UCSD-AML1 (cell line): ENCODE data around the gene PLEKHG4B.
"Not testable (repeated sequence)": the region's sequence is repeated elsewhere in the genome, so short reads cannot be mapped to it uniquely, and the experiment has no call there.

Source experiments
- DNase-seq: peaks from one replicate; lab custom pipeline; 2025; ENCODE audit not compliant: unreplicated experiment; lab: John Stamatoyannopoulos, UW

PLEKHG4B gene

GRCh38 chr5:154826-155225 is 62.9 kb downstream of the PLEKHG4B start:
- DNase-seq: no peak

GRCh38 chr5:155651-156410 is 63.9 kb downstream of the PLEKHG4B start:
- DNase-seq: no peak

GRCh38 chr5:156411-157072 is 64.6 kb downstream of the PLEKHG4B start:
- no peak for DNase-seq

- no peak for DNase-seq
Measured at GRCh38 chr5:157126-157715, 65.3 kb downstream of the PLEKHG4B start.

- DNase-seq: no peak
Measured at GRCh38 chr5:157801-158200, 65.8 kb downstream of the PLEKHG4B start.

- no peak for DNase-seq
Measured at GRCh38 chr5:158807-159447, 67.0 kb downstream of the PLEKHG4B start.

GRCh38 chr5:159448-160172 is 67.6 kb downstream of the PLEKHG4B start:
- peak; percentile 51 for DNase-seq

GRCh38 chr5:160173-160510 is 68.2 kb downstream of the PLEKHG4B start:
- DNase-seq: no peak

- no peak for DNase-seq
Measured at GRCh38 chr5:160921-161802, 69.2 kb downstream of the PLEKHG4B start.

- no peak for DNase-seq
Measured at GRCh38 chr5:161803-162110, 69.8 kb downstream of the PLEKHG4B start.

GRCh38 chr5:162190-162564 is 70.2 kb downstream of the PLEKHG4B start:
- no peak for DNase-seq

GRCh38 chr5:162565-163337 is 70.8 kb downstream of the PLEKHG4B start:
- no peak for DNase-seq

- no peak for DNase-seq
Measured at GRCh38 chr5:163338-163620, 71.3 kb downstream of the PLEKHG4B start.

- no peak for DNase-seq
Measured at GRCh38 chr5:163841-164240, 71.9 kb downstream of the PLEKHG4B start.

GRCh38 chr5:164244-164643 is 72.3 kb downstream of the PLEKHG4B start:
- no peak for DNase-seq

- not testable (repeated sequence) for DNase-seq
Measured at GRCh38 chr5:164783-165182, 72.8 kb downstream of the PLEKHG4B start.

- no peak for DNase-seq
Measured at GRCh38 chr5:166441-167372, 74.7 kb downstream of the PLEKHG4B start.

GRCh38 chr5:167511-167910 is 75.5 kb downstream of the PLEKHG4B start:
- DNase-seq: no peak
